Activated naive CD4-positive, alpha-beta T cell treated with anti-CD3 and anti-CD28 coated beads for 36 hours (primary cell): ENCODE data around the gene TRRAP. TPM values are rescaled to one million over a fixed set of nuclear protein-coding genes. Genes with fewer than 3 reads are reported as not detected.
A peak's percentile ranks its signal among the peaks of the same experiment; 100 is the strongest.

ENCODE experiments used
- CTCF ChIA-PET: fragments of 350-600 bp; sonication (Branson Sonifier 250); formaldehyde crosslinking; loops from one replicate; lab custom pipeline; 2021; ENCODE audit warnings: antibody characterized with exemption; lab: Charles Lee
- DNase-seq: peaks from one replicate; pipeline ENCODE4 v3.0.0-alpha.2; 2020
- H3K27ac Mint-ChIP-seq: one replicate; pipeline ENCODE4 v1.8.0; 2021; ENCODE audit warnings: mild to moderate bottlenecking, mixed read lengths
- H3K27me3 Mint-ChIP-seq: one replicate; pipeline ENCODE4 v1.8.0; 2021; ENCODE audit warnings: low read depth, mixed read lengths
- H3K36me3 Mint-ChIP-seq: one replicate; pipeline ENCODE4 v1.8.0; 2021; ENCODE audit warnings: low read depth, mixed read lengths
- H3K4me1 Mint-ChIP-seq: one replicate; pipeline ENCODE4 v1.8.0; 2021; ENCODE audit warnings: low read depth, mixed read lengths
- H3K4me3 Mint-ChIP-seq: one replicate; pipeline ENCODE4 v1.8.0; 2021; ENCODE audit warnings: mild to moderate bottlenecking, moderate library complexity, mixed read lengths
- H3K9me3 Mint-ChIP-seq: one replicate; pipeline ENCODE4 v1.8.0; 2021; ENCODE audit warnings: mixed read lengths
- intact Hi-C: fragments of 100-400 bp; cut with micrococcal nuclease; formaldehyde crosslinking; loops from one replicate; pipeline ENCODE4 v1.15.1; 2023
- total RNA-seq, 2 experiments: library from RNA; stranded (reverse); gene quantifications; one replicate each; pipeline ENCODE4 v1.2.3, GENCODE V29; 2021

Gene TRRAP
- total RNA-seq, 2 experiments from 2014 or later, result 33.5 to 37.4 TPM

GRCh38 chr7:99032928-99033327 is 154.6 kb downstream of the TRRAP start:
- no peak for DNase-seq
- no peak overlapping the region for H3K27ac Mint-ChIP-seq
- intact Hi-C loops, result no loop called here
- CTCF ChIA-PET, result no interaction called here
- H3K27me3 Mint-ChIP-seq, result no peaks in the 10 kb centered on the region
- H3K4me1 Mint-ChIP-seq, result peaks cover 3% of the 10 kb centered on the region
- no peaks in the 10 kb centered on the region for H3K9me3 Mint-ChIP-seq
- H3K4me3 Mint-ChIP-seq, result no peak overlapping the region
- H3K36me3 Mint-ChIP-seq, result peaks cover 16% of the 10 kb centered on the region

- intact Hi-C loops, result no loop called here
- no peak overlapping the region for H3K4me3 Mint-ChIP-seq
- no peaks in the 10 kb centered on the region for H3K27me3 Mint-ChIP-seq
- DNase-seq, result no peak
- no peak overlapping the region for H3K27ac Mint-ChIP-seq
- H3K36me3 Mint-ChIP-seq, result peaks cover 11% of the 10 kb centered on the region
- CTCF ChIA-PET, result interaction anchor here (0.6 kb wide), 1 partner anchor 686 kb away, joined by 3 read pairs; no protein-coding TSS in a partner anchor
- H3K4me1 Mint-ChIP-seq, result peaks cover 3% of the 10 kb centered on the region
- H3K9me3 Mint-ChIP-seq, result no peaks in the 10 kb centered on the region
Measured at GRCh38 chr7:99033765-99034164, 155.4 kb downstream of the TRRAP start.

GRCh38 chr7:99034932-99035722 is 156.8 kb downstream of the TRRAP start:
- peaks cover 3% of the 10 kb centered on the region for H3K4me1 Mint-ChIP-seq
- H3K27ac Mint-ChIP-seq, result no peak overlapping the region
- H3K36me3 Mint-ChIP-seq, result peaks cover 16% of the 10 kb centered on the region
- H3K27me3 Mint-ChIP-seq, result no peaks in the 10 kb centered on the region
- H3K9me3 Mint-ChIP-seq, result no peaks in the 10 kb centered on the region
- CTCF ChIA-PET, result interaction anchor here (0.6 to 3.5 kb wide), 3 partner anchors 236 to 279 kb away, joined by 3 to 25 read pairs (median 5); no protein-coding TSS in a partner anchor
- H3K4me3 Mint-ChIP-seq, result no peak overlapping the region
- DNase-seq, result no peak
- intact Hi-C loops, result no loop called here

GRCh38 chr7:99035723-99036545 is 157.6 kb downstream of the TRRAP start:
- H3K27me3 Mint-ChIP-seq, result no peaks in the 10 kb centered on the region
- peaks cover 22% of the 10 kb centered on the region for H3K36me3 Mint-ChIP-seq
- no peak overlapping the region for H3K4me3 Mint-ChIP-seq
- CTCF ChIA-PET, result interaction anchor here (1.1 to 3.5 kb wide), 4 partner anchors 13 to 278 kb away, joined by 3 to 25 read pairs (median 3); partner anchors contain the start of gene SMURF1
- no peak for DNase-seq
- H3K27ac Mint-ChIP-seq, result no peak overlapping the region
- intact Hi-C loops, result no loop called here
- H3K4me1 Mint-ChIP-seq, result peaks cover 3% of the 10 kb centered on the region
- no peaks in the 10 kb centered on the region for H3K9me3 Mint-ChIP-seq

- CTCF ChIA-PET, result interaction anchor here (0.7 to 3.5 kb wide), 6 partner anchors 11 to 291 kb away, joined by 3 to 25 read pairs (median 3); partner anchors contain the start of gene SMURF1
- H3K27me3 Mint-ChIP-seq, result no peaks in the 10 kb centered on the region
- peak overlapping the region; percentile 18 for H3K27ac Mint-ChIP-seq
- H3K36me3 Mint-ChIP-seq, result peaks cover 22% of the 10 kb centered on the region
- H3K4me1 Mint-ChIP-seq, result no peaks in the 10 kb centered on the region
- intact Hi-C loops, result no loop called here
- no peak overlapping the region for H3K4me3 Mint-ChIP-seq
- no peak for DNase-seq
- no peaks in the 10 kb centered on the region for H3K9me3 Mint-ChIP-seq
Measured at GRCh38 chr7:99036546-99037111, 158.3 kb downstream of the TRRAP start.

GRCh38 chr7:99037327-99037940 is 159.1 kb downstream of the TRRAP start:
- H3K27ac Mint-ChIP-seq, result peak overlapping the region; percentile 6
- H3K4me1 Mint-ChIP-seq, result no peaks in the 10 kb centered on the region
- intact Hi-C loops, result no loop called here
- CTCF ChIA-PET, result interaction anchor here (0.7 to 3.5 kb wide), 4 partner anchors 12 to 277 kb away, joined by 3 to 25 read pairs (median 3); no protein-coding TSS in a partner anchor
- H3K36me3 Mint-ChIP-seq, result peaks cover 23% of the 10 kb centered on the region
- no peaks in the 10 kb centered on the region for H3K27me3 Mint-ChIP-seq
- no peak for DNase-seq
- H3K9me3 Mint-ChIP-seq, result no peaks in the 10 kb centered on the region
- H3K4me3 Mint-ChIP-seq, result no peak overlapping the region

GRCh38 chr7:99038086-99038855 is 159.9 kb downstream of the TRRAP start:
- H3K4me1 Mint-ChIP-seq, result no peaks in the 10 kb centered on the region
- no peak overlapping the region for H3K4me3 Mint-ChIP-seq
- CTCF ChIA-PET, result interaction anchor here (0.6 to 4.6 kb wide), 5 partner anchors 8 to 854 kb away, joined by 3 to 26 read pairs (median 5); no protein-coding TSS in a partner anchor
- H3K27ac Mint-ChIP-seq, result no peak overlapping the region
- DNase-seq, result no peak
- no peaks in the 10 kb centered on the region for H3K27me3 Mint-ChIP-seq
- H3K36me3 Mint-ChIP-seq, result peaks cover 23% of the 10 kb centered on the region
- H3K9me3 Mint-ChIP-seq, result no peaks in the 10 kb centered on the region
- intact Hi-C loops, result no loop called here

GRCh38 chr7:99039384-99039891 is 161.1 kb downstream of the TRRAP start:
- no peak overlapping the region for H3K27ac Mint-ChIP-seq
- DNase-seq, result no peak
- no peaks in the 10 kb centered on the region for H3K27me3 Mint-ChIP-seq
- intact Hi-C loops, result no loop called here
- peaks cover 26% of the 10 kb centered on the region for H3K36me3 Mint-ChIP-seq
- no peaks in the 10 kb centered on the region for H3K9me3 Mint-ChIP-seq
- no peak overlapping the region for H3K4me3 Mint-ChIP-seq
- CTCF ChIA-PET, result interaction anchor here (0.5 to 4.6 kb wide), 7 partner anchors 9 to 852 kb away, joined by 3 to 26 read pairs (median 3); no protein-coding TSS in a partner anchor
- no peaks in the 10 kb centered on the region for H3K4me1 Mint-ChIP-seq

GRCh38 chr7:99040104-99040958 is 162.0 kb downstream of the TRRAP start:
- H3K27me3 Mint-ChIP-seq, result no peaks in the 10 kb centered on the region
- CTCF ChIA-PET, result interaction anchor here (0.8 to 4.6 kb wide), 5 partner anchors 9 to 274 kb away, joined by 3 to 26 read pairs (median 5); no protein-coding TSS in a partner anchor
- H3K4me1 Mint-ChIP-seq, result no peaks in the 10 kb centered on the region

GRCh38 chr7:99041526-99041925 is 163.2 kb downstream of the TRRAP start:
- Mint-ChIP-seq H3K27me3 (no peaks in the 10 kb centered on the region), H3K4me1 (no peaks in the 10 kb centered on the region), H3K9me3 (no peaks in the 10 kb centered on the region), H3K4me3 (no peak overlapping the region), H3K27ac (no peak overlapping the region), H3K36me3 (peaks cover 28% of the 10 kb centered on the region)
- DNase-seq, result no peak
- CTCF ChIA-PET, result interaction anchor here (1.0 to 4.6 kb wide), 3 partner anchors 35 to 282 kb away, joined by 4 to 26 read pairs (median 5); no protein-coding TSS in a partner anchor
- intact Hi-C loops, result loop anchor here (2.0 to 5.0 kb wide), 2 partner anchors 101 to 336 kb away; no protein-coding TSS in a partner anchor

More at GRCh38 chr7:99040104-99040958, 162.0 kb downstream of the TRRAP start:
- no peak overlapping the region for H3K4me3 Mint-ChIP-seq
- peaks cover 24% of the 10 kb centered on the region for H3K36me3 Mint-ChIP-seq
- H3K9me3 Mint-ChIP-seq, result no peaks in the 10 kb centered on the region
- DNase-seq, result peak; percentile 76
- intact Hi-C loops, result loop anchor here (1.0 to 5.0 kb wide), 3 partner anchors 102 to 337 kb away; no protein-coding TSS in a partner anchor
- H3K27ac Mint-ChIP-seq, result peak overlapping the region; percentile 80
